ENCODE measurements around the gene ZNF445. TPM values are rescaled to one million over a fixed set of nuclear protein-coding genes. Genes with fewer than 3 reads are reported as not detected.

Gene ZNF445
- total and polyA plus RNA-seq, 4 donors, result 4.1 to 26.4 (median 12.6) TPM

- no peak for ATAC-seq (ENCODE audit: low FRiP score)
- Histone ChIP-seq H3K27me3 (ENCODE audit: control insufficient read depth in 1 of 2, insufficient read depth in 2 of 2, low read length in 1 of 2) (no peaks in the 10 kb centered on the region), H3K27ac (ENCODE audit: low read depth in 1 of 2, low read length in 2 of 2) (no peak overlapping the region), H3K4me1 (ENCODE audit: control insufficient read depth in 1 of 2, insufficient read depth in 2 of 2, low read length in 2 of 2) (peaks cover 0 to 5% of the 10 kb centered on the region in 2 donors), H3K36me3 (ENCODE audit: control insufficient read depth in 1 of 2, insufficient read depth in 2 of 2, low read length in 1 of 2) (peaks cover 5 to 7% of the 10 kb centered on the region in 2 donors), H3K9me3 (ENCODE audit: control insufficient read depth, low read length) (peaks cover 2% of the 10 kb centered on the region), H3K4me3 (ENCODE audit: low read length in 2 of 2) (no peak overlapping the region)
- WGBS, 2 donors, result 79 to 82% methylated on average over 2 of the region's 2 CpGs
- intact Hi-C loops (cut with DNase I), result loop anchor here in 1 of 2 donors (5.0 kb wide), 1 partner anchor 105 kb away; the partner anchor contains the start of gene TCAIM
- DNase-seq, result no peak
These were observed 34.7 kb downstream of the ZNF445 start for GRCh38 chr3:44442596-44443309.

DNA sequence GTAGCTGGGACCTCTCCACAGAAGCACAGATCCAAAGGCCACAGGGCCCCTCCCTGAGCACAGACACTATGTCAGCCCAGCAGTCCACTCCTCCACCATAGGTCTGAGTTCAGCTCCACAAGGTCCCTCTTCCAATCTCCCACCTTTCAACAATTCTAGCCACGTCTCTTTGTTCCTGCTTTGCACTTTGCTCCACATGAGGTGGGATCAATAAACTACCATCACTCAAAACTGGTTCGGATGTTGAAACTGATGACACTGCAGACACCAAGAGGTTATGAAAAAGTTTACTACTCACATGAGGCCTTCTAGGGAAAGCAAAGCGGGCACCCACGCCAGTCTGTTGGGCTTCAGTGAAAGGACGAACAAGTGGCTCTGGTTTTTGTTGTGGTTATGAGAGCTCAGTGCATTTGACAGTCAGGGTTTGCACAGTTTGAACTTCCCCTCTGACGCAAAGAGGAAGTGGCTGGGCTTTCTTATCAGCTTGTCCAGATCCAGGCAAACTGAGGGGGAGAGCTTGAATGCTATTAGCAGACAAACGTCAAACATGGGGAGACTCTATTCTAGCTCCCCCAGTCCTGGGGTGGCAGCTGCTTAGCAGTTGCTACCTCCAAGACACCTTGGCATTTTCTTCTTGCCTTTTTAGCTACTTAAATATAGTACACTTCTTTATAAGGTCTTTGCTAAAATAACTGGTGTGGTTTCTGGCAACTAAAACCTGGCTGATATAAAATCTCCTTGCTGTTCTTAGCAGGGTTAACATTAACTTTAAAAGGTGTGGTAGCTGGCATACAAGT, 37.8 kb downstream of the ZNF445 start:
- intact Hi-C loops (cut with DNase I), result loop anchor here in 1 of 2 donors (5.0 kb wide), 1 partner anchor 102 kb away; the partner anchor contains the start of gene TCAIM
- H3K4me3 ChIP-seq (ENCODE audit: low read length in 2 of 2), result no peak overlapping the region
- no peaks in the 10 kb centered on the region for H3K9me3 ChIP-seq (ENCODE audit: control insufficient read depth, low read length)
- ATAC-seq (ENCODE audit: low FRiP score) (peak; percentile 89), DNase-seq (peak; percentile 79 to 87)
- no peaks in the 10 kb centered on the region for H3K27me3 ChIP-seq (ENCODE audit: control insufficient read depth in 1 of 2, insufficient read depth in 2 of 2, low read length in 1 of 2)
- peak overlapping the region; percentile 70 to 99 for H3K27ac ChIP-seq (ENCODE audit: low read depth in 1 of 2, low read length in 2 of 2)
- H3K36me3 ChIP-seq (ENCODE audit: control insufficient read depth in 1 of 2, insufficient read depth in 2 of 2, low read length in 1 of 2), result no peaks in the 10 kb centered on the region
- WGBS, 2 donors, result 3 to 5% methylated on average over 7 of the region's 7 CpGs
- peaks cover 0 to 5% of the 10 kb centered on the region in 2 donors for H3K4me1 ChIP-seq (ENCODE audit: control insufficient read depth in 1 of 2, insufficient read depth in 2 of 2, low read length in 2 of 2)

- intact Hi-C loops (cut with DNase I), result no loop called here
- Histone ChIP-seq H3K9me3 (ENCODE audit: control insufficient read depth, low read length) (no peaks in the 10 kb centered on the region), H3K27ac (ENCODE audit: low read depth in 1 of 2, low read length in 2 of 2) (no peak overlapping the region), H3K4me1 (ENCODE audit: control insufficient read depth in 1 of 2, insufficient read depth in 2 of 2, low read length in 2 of 2) (peaks cover 0 to 5% of the 10 kb centered on the region in 2 donors), H3K4me3 (ENCODE audit: low read length in 2 of 2) (no peak overlapping the region), H3K27me3 (ENCODE audit: control insufficient read depth in 1 of 2, insufficient read depth in 2 of 2, low read length in 1 of 2) (no peaks in the 10 kb centered on the region), H3K36me3 (ENCODE audit: control insufficient read depth in 1 of 2, insufficient read depth in 2 of 2, low read length in 1 of 2) (no peaks in the 10 kb centered on the region)
- ATAC-seq (ENCODE audit: low FRiP score) (no peak), DNase-seq (peak in 1 of 2 donors; percentile 14)
- 93 to 95% methylated on average over 7 of the region's 7 CpGs for WGBS, 2 donors
These were observed 39.7 kb downstream of the ZNF445 start for GRCh38 chr3:44437800-44438199.

- H3K27me3 ChIP-seq (ENCODE audit: control insufficient read depth in 1 of 2, insufficient read depth in 2 of 2, low read length in 1 of 2), result no peaks in the 10 kb centered on the region
- H3K9me3 ChIP-seq (ENCODE audit: control insufficient read depth, low read length), result no peaks in the 10 kb centered on the region
- peaks cover 0 to 5% of the 10 kb centered on the region in 2 donors for H3K4me1 ChIP-seq (ENCODE audit: control insufficient read depth in 1 of 2, insufficient read depth in 2 of 2, low read length in 2 of 2)
- DNase-seq (peak in 1 of 2 donors; percentile 11), ATAC-seq (ENCODE audit: low FRiP score) (no peak)
- intact Hi-C loops (cut with DNase I), result no loop called here
- H3K4me3 ChIP-seq (ENCODE audit: low read length in 2 of 2), result no peak overlapping the region
- WGBS, 2 donors, result 88 to 96% methylated on average over 1 of the region's 1 CpG
- no peaks in the 10 kb centered on the region for H3K36me3 ChIP-seq (ENCODE audit: control insufficient read depth in 1 of 2, insufficient read depth in 2 of 2, low read length in 1 of 2)
- H3K27ac ChIP-seq (ENCODE audit: low read depth in 1 of 2, low read length in 2 of 2), result no peak overlapping the region
These were observed 41.3 kb downstream of the ZNF445 start for GRCh38 chr3:44436181-44436580.

DNA sequence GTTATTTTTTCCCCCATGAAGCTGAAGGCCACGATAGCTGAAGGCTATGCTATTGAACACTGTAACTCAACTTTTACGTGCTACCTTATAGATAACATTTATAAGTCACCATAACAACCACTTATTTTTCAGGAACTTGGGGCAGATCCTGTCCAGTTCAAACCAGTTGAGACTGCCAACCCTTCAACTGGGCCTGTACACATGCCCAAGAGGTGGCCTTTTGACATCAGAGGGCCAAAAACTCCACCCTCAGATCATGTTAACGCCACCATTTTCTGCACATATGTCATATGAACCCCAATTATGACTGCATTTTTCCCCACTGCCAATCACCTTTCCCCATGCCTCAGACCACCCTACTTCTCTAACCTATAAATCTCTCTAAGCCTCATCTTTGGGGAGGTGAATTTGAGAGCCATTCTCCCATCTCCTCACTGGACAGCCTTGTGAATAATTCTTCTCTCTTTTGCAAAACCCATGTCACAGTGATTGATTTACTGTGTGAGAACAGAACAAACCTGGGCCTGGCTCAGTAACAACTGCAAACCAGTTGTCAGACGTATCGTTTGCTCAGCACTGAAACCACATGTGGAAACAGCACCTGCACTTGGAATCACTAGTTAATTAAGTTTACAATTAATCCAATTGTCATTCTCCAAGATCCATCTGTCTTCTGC, 42.5 kb downstream of the ZNF445 start:
- H3K4me3 ChIP-seq (ENCODE audit: low read length in 2 of 2), result no peak overlapping the region
- peaks cover 0 to 5% of the 10 kb centered on the region in 2 donors for H3K4me1 ChIP-seq (ENCODE audit: control insufficient read depth in 1 of 2, insufficient read depth in 2 of 2, low read length in 2 of 2)
- H3K27me3 ChIP-seq (ENCODE audit: control insufficient read depth in 1 of 2, insufficient read depth in 2 of 2, low read length in 1 of 2), result no peaks in the 10 kb centered on the region
- intact Hi-C loops (cut with DNase I), result no loop called here
- 74 to 82% methylated on average over 5 of the region's 5 CpGs for WGBS, 2 donors
- H3K36me3 ChIP-seq (ENCODE audit: control insufficient read depth in 1 of 2, insufficient read depth in 2 of 2, low read length in 1 of 2), result no peaks in the 10 kb centered on the region
- H3K9me3 ChIP-seq (ENCODE audit: control insufficient read depth, low read length), result no peaks in the 10 kb centered on the region
- no peak for ATAC-seq (ENCODE audit: low FRiP score)
- no peak overlapping the region for H3K27ac ChIP-seq (ENCODE audit: low read depth in 1 of 2, low read length in 2 of 2)
- peak in 1 of 2 donors; percentile 19 for DNase-seq

GRCh38 chr3:44430466-44430865, 47.0 kb downstream of the ZNF445 start:
- WGBS, 2 donors, result 4 to 5% methylated on average over 4 of the region's 4 CpGs
- intact Hi-C loops (cut with DNase I), result no loop called here
- Histone ChIP-seq H3K9me3 (ENCODE audit: control insufficient read depth, low read length) (no peaks in the 10 kb centered on the region), H3K4me1 (ENCODE audit: control insufficient read depth in 1 of 2, insufficient read depth in 2 of 2, low read length in 2 of 2) (no peaks in the 10 kb centered on the region), H3K27me3 (ENCODE audit: control insufficient read depth in 1 of 2, insufficient read depth in 2 of 2, low read length in 1 of 2) (no peaks in the 10 kb centered on the region), H3K36me3 (ENCODE audit: control insufficient read depth in 1 of 2, insufficient read depth in 2 of 2, low read length in 1 of 2) (no peaks in the 10 kb centered on the region), H3K4me3 (ENCODE audit: low read length in 2 of 2) (no peak overlapping the region), H3K27ac (ENCODE audit: low read depth in 1 of 2, low read length in 2 of 2) (no peak overlapping the region)
- DNase-seq (peak in 1 of 2 donors; percentile 2), ATAC-seq (ENCODE audit: low FRiP score) (no peak)

GRCh38 chr3:44429459-44429858, 48.0 kb downstream of the ZNF445 start:
- Histone ChIP-seq H3K27ac (ENCODE audit: low read depth in 1 of 2, low read length in 2 of 2) (no peak overlapping the region), H3K9me3 (ENCODE audit: control insufficient read depth, low read length) (no peaks in the 10 kb centered on the region), H3K36me3 (ENCODE audit: control insufficient read depth in 1 of 2, insufficient read depth in 2 of 2, low read length in 1 of 2) (no peaks in the 10 kb centered on the region), H3K27me3 (ENCODE audit: control insufficient read depth in 1 of 2, insufficient read depth in 2 of 2, low read length in 1 of 2) (no peaks in the 10 kb centered on the region), H3K4me1 (ENCODE audit: control insufficient read depth in 1 of 2, insufficient read depth in 2 of 2, low read length in 2 of 2) (no peaks in the 10 kb centered on the region), H3K4me3 (ENCODE audit: low read length in 2 of 2) (no peak overlapping the region)
- DNase-seq (peak in 1 of 2 donors; percentile 14), ATAC-seq (ENCODE audit: low FRiP score) (no peak)
- 92 to 94% methylated on average over 6 of the region's 6 CpGs for WGBS, 2 donors
- intact Hi-C loops (cut with DNase I), result no loop called here

DNA sequence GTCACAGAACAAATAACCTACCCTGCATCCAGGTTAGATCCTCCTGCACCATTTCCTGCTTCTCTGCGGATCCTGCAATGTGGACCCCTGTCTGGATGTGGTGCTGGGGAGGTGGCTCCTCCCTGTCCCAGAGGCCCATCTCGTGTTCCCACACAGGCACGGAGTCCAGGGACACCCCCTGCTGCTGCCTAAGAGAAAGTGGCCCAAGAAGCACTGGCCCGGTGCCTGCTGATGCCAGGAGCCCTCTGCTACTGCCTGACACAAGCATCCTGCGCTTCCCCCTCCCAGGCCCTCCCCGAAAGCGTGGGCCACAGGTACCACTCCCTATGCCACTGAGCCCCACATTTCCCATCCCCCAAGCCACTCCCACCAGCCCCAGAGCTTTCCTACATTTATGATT, 48.6 kb downstream of the ZNF445 start:
- no peaks in the 10 kb centered on the region for H3K9me3 ChIP-seq (ENCODE audit: control insufficient read depth, low read length)
- H3K4me1 ChIP-seq (ENCODE audit: control insufficient read depth in 1 of 2, insufficient read depth in 2 of 2, low read length in 2 of 2), result no peaks in the 10 kb centered on the region
- intact Hi-C loops (cut with DNase I), result no loop called here
- H3K4me3 ChIP-seq (ENCODE audit: low read length in 2 of 2), result no peak overlapping the region
- no peaks in the 10 kb centered on the region for H3K27me3 ChIP-seq (ENCODE audit: control insufficient read depth in 1 of 2, insufficient read depth in 2 of 2, low read length in 1 of 2)
- H3K36me3 ChIP-seq (ENCODE audit: control insufficient read depth in 1 of 2, insufficient read depth in 2 of 2, low read length in 1 of 2), result no peaks in the 10 kb centered on the region
- 81 to 83% methylated on average over 7 of the region's 7 CpGs for WGBS, 2 donors
- no peak overlapping the region for H3K27ac ChIP-seq (ENCODE audit: low read depth in 1 of 2, low read length in 2 of 2)
- ATAC-seq (ENCODE audit: low FRiP score) (no peak), DNase-seq (peak in 1 of 2 donors; percentile 52)
